Measurements from ENCODE around the gene LZTS3.

DNA sequence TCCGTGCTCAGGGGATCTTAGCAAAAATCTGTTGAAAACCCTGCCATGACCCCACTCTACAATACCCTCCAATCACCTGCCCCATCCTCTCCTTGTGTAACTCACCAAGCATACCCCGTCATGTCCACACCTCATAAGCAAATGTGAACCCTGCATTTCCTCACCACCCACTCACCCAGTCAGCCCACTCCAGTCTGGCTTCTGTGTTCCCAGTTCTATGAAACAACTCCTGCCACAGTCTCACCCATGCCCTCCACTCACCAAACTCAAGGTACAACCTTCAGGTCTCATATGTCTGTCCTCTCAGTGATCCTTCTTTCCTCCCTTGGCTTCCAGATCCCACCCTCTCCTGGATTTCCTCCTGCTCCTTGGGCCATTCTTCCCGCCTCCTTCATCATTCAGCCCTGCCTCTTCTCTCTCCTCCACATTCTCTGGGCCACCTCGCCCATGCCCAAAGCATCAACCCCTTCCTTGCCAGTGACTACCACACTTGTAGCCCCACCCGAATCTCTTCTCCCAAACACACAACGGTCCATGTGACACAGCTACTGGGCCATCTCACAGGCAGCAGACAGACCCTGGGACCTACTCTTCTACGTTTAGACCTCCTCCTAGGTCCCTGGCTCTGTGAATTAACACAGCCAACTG lies 22.4 kb upstream of the LZTS3 start:
- no peak for TF ChIP-seq POLR2AphosphoS5 (IDR thresholded peaks at IDR 0.05; ENCODE audit: borderline replicate concordance, low read depth, low read length)
- no peak for TF ChIP-seq EZH2 (IDR thresholded peaks at IDR 0.05)

Measured in SK-N-MC (cell line).